Brain microvascular endothelial cell (primary cell): ENCODE data around the gene CAMTA1.
A peak's percentile ranks its signal among the peaks of the same experiment; 100 is the strongest.

Experiments
- DNase-seq: peaks from one replicate; pipeline ENCODE4 v3.0.0-alpha.2; 2020
- H3K27ac ChIP-seq: fragments of 250-450 bp; sonication (Bioruptor Pico); 2 replicates; pipeline ENCODE4 v1.5.1; 2020; ENCODE audit warnings: mild to moderate bottlenecking, moderate library complexity
- H3K27me3 ChIP-seq: fragments of 250-450 bp; sonication (Bioruptor Pico); replicated peaks from 2 replicates; pipeline ENCODE4 v1.5.1; 2020; ENCODE audit warnings: mild to moderate bottlenecking
- H3K36me3 ChIP-seq: fragments of 250-450 bp; sonication (Bioruptor Pico); replicated peaks from 2 replicates; pipeline ENCODE4 v1.5.1; 2020; ENCODE audit warnings: mild to moderate bottlenecking
- H3K4me3 ChIP-seq: 2 replicates; pipeline ENCODE4 v1.5.1; 2011; ENCODE audit warnings: low read depth, mild to moderate bottlenecking, control low read depth, low read length, moderate library complexity
- in situ Hi-C: cut with HindIII; loops from 2 replicates; pipeline ENCODE4 v1.10.0; 2017; ENCODE audit warnings: low sequenced_read_pairs, low pct_ligation_motif_present
- TF ChIP-seq, protein P1 (sequence below): IDR thresholded peaks from 2 replicates; pipeline ENCODE4 v1.5.1; 2011; ENCODE audit warnings: low read depth, mild to moderate bottlenecking, moderate library complexity, low read length, control low read depth, inconsistent platforms; ENCODE audit errors: missing control alignments

CAMTA1 gene

DNA sequence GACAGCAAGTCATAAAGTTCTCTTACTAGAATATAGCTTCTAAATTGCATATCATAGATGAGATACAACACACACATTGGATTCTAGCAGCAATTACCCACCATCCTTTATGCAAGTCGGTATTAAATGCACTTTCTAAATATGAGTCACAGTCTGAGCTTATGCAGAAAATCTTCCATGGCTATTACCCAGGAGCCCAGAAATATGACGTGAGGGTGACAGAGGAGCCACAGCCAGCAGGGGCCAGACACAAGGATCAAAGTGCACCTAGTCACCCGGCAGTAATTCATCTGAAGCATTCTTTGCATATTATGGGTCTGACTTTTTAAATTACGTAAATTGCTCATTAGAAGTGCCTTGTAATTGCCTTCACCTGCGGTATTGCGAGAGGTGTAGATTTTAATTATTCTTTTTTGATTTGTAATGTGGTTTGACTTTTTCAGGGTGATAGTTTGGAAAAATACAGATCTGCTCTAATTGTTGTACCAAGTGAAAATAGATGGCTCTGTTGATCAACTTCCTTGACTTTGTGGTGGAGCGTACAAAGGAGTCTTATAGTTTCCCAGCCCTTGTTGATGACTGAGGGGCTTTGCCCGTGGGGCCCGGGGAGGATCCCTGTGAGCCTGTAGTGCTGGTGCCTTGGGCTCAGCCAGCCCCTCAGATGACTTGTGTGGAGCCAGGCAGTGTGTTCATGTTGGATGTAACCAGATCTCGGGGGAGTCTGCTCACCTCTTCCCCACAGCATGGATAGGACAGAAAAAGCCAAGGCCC is 515.8 kb downstream of the CAMTA1 start:
- Histone ChIP-seq H3K36me3 (no peaks in the 10 kb centered on the region), H3K27me3 (no peaks in the 10 kb centered on the region), H3K27ac (peak overlapping the region; percentile 99), H3K4me3 (no peak overlapping the region)
- DNase-seq, result peak; percentile 94
- in situ Hi-C loops, result no loop called here
- TF ChIP-seq, protein P1, sequence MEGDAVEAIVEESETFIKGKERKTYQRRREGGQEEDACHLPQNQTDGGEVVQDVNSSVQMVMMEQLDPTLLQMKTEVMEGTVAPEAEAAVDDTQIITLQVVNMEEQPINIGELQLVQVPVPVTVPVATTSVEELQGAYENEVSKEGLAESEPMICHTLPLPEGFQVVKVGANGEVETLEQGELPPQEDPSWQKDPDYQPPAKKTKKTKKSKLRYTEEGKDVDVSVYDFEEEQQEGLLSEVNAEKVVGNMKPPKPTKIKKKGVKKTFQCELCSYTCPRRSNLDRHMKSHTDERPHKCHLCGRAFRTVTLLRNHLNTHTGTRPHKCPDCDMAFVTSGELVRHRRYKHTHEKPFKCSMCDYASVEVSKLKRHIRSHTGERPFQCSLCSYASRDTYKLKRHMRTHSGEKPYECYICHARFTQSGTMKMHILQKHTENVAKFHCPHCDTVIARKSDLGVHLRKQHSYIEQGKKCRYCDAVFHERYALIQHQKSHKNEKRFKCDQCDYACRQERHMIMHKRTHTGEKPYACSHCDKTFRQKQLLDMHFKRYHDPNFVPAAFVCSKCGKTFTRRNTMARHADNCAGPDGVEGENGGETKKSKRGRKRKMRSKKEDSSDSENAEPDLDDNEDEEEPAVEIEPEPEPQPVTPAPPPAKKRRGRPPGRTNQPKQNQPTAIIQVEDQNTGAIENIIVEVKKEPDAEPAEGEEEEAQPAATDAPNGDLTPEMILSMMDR, result no peak

DNA sequence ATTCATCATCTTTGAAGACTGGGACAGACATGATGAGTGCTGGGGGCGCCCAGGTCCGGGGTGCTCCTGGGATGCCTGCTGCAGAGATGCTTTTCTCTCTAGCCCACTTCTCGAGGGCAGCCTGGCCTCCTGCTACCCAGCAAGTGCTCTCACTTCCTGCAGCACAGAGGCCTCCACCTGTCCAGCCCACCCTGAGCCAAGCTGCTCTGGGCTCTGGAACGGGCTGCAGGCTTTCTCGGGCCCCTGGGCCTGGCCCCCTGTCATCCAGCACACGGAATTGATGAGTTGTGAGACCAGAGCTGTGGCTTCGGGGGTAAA is 516.4 kb downstream of the CAMTA1 start:
- H3K36me3 ChIP-seq, result no peaks in the 10 kb centered on the region
- in situ Hi-C loops, result no loop called here
- no peak for DNase-seq
- TF ChIP-seq, protein P1, result no peak
- H3K4me3 ChIP-seq, result no peak overlapping the region
- no peaks in the 10 kb centered on the region for H3K27me3 ChIP-seq
- peak overlapping the region; percentile 99 for H3K27ac ChIP-seq

DNA sequence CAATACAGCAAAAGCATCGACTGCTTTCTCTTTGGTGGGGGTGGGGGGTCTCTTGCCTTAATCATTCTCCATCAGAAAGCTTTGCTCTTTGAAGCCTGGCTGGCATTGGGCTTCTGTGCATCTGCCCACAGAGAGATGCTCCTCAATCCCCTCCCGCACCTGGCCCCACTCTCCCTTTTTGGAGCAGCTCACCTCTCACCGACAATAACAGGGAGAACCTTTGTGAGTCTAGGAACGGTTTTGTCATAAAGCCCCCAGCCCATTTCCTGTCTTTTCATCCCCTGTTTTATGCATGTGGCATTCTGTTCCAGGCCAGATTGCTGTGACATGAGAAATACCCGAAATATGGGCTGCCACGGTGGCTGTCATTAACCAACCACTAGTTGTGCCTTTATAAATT is 516.9 kb downstream of the CAMTA1 start:
- in situ Hi-C loops, result no loop called here
- Histone ChIP-seq H3K36me3 (no peaks in the 10 kb centered on the region), H3K4me3 (no peak overlapping the region), H3K27ac (no peak overlapping the region), H3K27me3 (no peaks in the 10 kb centered on the region)
- TF ChIP-seq, protein P1, result no peak
- DNase-seq, result no peak

DNA sequence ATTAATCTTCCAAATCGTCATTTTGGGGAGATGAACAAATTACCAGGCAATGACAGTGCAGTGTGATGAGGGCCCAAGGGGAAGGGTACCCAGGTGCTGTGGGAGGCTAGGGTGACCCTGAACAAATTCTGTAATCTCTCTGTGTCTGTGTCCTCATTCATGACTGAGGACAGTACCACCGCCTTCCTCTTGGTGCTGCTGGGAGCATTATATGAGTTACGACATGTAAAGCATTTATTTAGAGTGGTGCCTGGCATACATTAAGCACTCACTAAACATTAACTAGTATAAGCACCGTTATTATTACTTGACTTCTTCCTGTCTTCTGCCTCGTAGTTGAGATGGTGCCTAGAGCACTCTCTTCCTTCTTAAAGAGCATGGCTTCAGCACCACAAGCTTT is 517.6 kb downstream of the CAMTA1 start:
- TF ChIP-seq, protein P1, result peak; percentile 42
- no peaks in the 10 kb centered on the region for H3K36me3 ChIP-seq
- H3K27ac ChIP-seq, result no peak overlapping the region
- in situ Hi-C loops, result no loop called here
- H3K27me3 ChIP-seq, result no peaks in the 10 kb centered on the region
- DNase-seq, result no peak
- H3K4me3 ChIP-seq, result no peak overlapping the region

DNA sequence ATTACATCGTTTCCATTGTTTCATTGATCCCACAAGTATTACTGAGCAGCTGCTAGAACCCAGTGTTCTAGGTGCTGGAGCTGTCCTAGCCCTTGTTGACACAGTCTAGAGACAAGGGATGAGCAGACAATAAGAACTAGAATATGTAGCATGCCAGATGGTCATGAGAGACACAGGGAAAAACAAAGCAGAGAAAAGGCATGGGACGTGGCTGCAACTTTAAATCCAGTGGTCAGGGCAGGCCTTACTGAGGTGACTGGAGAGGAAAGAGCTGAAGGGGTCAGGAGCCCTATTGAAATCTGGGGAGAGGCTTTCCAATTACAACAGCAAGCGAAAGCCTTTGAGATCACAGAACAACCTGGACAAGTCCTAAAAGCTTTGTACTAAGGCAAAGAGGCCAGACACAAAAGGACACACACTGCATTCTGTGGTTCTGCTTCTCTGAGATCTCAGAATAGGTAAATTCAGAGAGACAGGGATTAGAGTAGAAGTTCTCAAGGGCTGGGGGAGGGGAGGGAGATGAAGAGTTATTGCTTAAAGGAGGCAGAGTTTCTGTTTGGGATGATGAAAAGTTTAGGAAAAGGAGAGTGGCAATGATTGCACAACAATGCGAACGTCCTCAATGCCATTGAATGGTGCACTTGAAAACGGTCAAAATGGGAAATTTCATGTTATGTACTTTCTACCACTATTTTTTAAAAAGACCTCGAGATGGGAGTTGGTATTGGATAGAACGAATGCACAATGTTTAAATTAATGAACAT is 518.5 kb downstream of the CAMTA1 start:
- Histone ChIP-seq H3K36me3 (no peaks in the 10 kb centered on the region), H3K27me3 (no peaks in the 10 kb centered on the region), H3K27ac (no peak overlapping the region), H3K4me3 (no peak overlapping the region)
- DNase-seq, result no peak
- TF ChIP-seq, protein P1, result no peak
- in situ Hi-C loops, result no loop called here
